DOHH2 (cell line): ENCODE data around the gene SLIT2.

Source experiments
- H3F3A ChIP-seq: fragments of 200-600 bp; sonication (generic), shearing (Covaris generic); 2 replicates; pipeline ENCODE4 v1.6.0; 2016; ENCODE audit warnings: antibody characterized with exemption, mild to moderate bottlenecking; ENCODE audit not compliant: control insufficient read depth, insufficient read depth
- H3K27ac ChIP-seq: fragments of 200-600 bp; sonication (generic); 2 replicates; pipeline ENCODE4 v1.5.1; 2014; ENCODE audit warnings: low read depth, mild to moderate bottlenecking, low read length, moderate library complexity
- H3K27me3 ChIP-seq: fragments of 200-600 bp; sonication (generic); 2 replicates; pipeline ENCODE4 v1.6.1; 2014; ENCODE audit warnings: mild to moderate bottlenecking, low read length, mixed read lengths; ENCODE audit not compliant: control insufficient read depth
- H3K36me3 ChIP-seq: fragments of 200-600 bp; sonication (generic); 2 replicates; pipeline ENCODE4 v1.6.1; 2014; ENCODE audit warnings: mild to moderate bottlenecking, low read length, moderate library complexity, mixed read lengths; ENCODE audit not compliant: control insufficient read depth
- H3K4me1 ChIP-seq: fragments of 200-600 bp; sonication (generic); 2 replicates; pipeline ENCODE4 v1.6.1; 2014; ENCODE audit warnings: mild to moderate bottlenecking, low read length, mixed read lengths; ENCODE audit not compliant: control insufficient read depth
- H3K4me2 ChIP-seq: fragments of 200-600 bp; sonication (generic); 2 replicates; pipeline ENCODE4 v1.6.0; 2014; ENCODE audit warnings: mild to moderate bottlenecking, low read length, moderate library complexity
- H3K4me3 ChIP-seq: fragments of 200-600 bp; sonication (generic); 2 replicates; pipeline ENCODE4 v1.5.1; 2014; ENCODE audit warnings: mild to moderate bottlenecking, low read length, mixed read lengths
- H3K79me2 ChIP-seq: fragments of 200-600 bp; sonication (generic); 2 replicates; pipeline ENCODE4 v1.6.1; 2014; ENCODE audit warnings: mild to moderate bottlenecking, low read length, mixed read lengths; ENCODE audit not compliant: control insufficient read depth
- H3K9me2 ChIP-seq: fragments of 200-600 bp; sonication (generic); replicated peaks from 2 replicates; pipeline ENCODE4 v1.6.1; 2014; ENCODE audit warnings: mild to moderate bottlenecking, low read length, mixed read lengths; ENCODE audit not compliant: control insufficient read depth
- H3K9me3 ChIP-seq: fragments of 200-600 bp; sonication (generic); 2 replicates; pipeline ENCODE4 v1.6.1; 2014; ENCODE audit warnings: antibody characterized with exemption, low read length, mixed read lengths; ENCODE audit not compliant: control insufficient read depth, insufficient read depth
- H4K20me1 ChIP-seq: fragments of 200-600 bp; sonication (generic); 2 replicates; pipeline ENCODE4 v1.6.0; 2014; ENCODE audit warnings: low read depth, mild to moderate bottlenecking, antibody characterized with exemption, low read length, moderate library complexity; ENCODE audit not compliant: control insufficient read depth, insufficient read depth
- CTCF ChIP-seq: fragments of 200-600 bp; sonication (generic); IDR thresholded peaks from one replicate; pipeline ENCODE4 v1.5.1; 2014; ENCODE audit warnings: antibody characterized with exemption, mild to moderate bottlenecking, low read depth, low read length; ENCODE audit not compliant: poor library complexity, severe bottlenecking
- EZH2phosphoT487 ChIP-seq: fragments of 200-600 bp; sonication (generic); IDR thresholded peaks from 2 replicates; pipeline ENCODE4 v1.6.1; 2017; ENCODE audit warnings: borderline replicate concordance, mild to moderate bottlenecking, antibody characterized with exemption, low read length, moderate library complexity, mixed read lengths

The SLIT2 gene

DNA sequence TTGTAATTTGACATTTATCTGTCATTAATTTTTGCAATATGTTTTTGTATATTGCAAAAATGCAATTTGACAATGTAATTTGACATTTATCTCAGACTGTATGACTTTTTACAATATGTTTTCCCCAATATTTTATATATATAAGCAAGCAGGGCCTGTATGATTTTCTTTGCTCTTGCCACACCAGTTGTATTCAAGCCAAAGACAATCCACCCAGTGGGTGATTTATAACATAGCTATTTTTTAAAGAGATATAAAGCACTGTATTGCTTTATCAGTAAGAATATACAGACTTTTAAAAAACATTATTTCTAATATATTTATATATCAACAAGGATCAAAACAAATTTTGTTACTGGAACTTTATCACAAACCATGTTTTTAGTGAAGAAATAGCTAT lies 47.3 kb downstream of the SLIT2 start:
- Histone ChIP-seq H3K4me1 (no peaks in the 10 kb centered on the region), H3K4me2 (no peak overlapping the region), H4K20me1 (no peaks in the 10 kb centered on the region), H3K27ac (no peak overlapping the region), H3K9me2 (no peaks in the 10 kb centered on the region), H3K27me3 (no peaks in the 10 kb centered on the region), H3K4me3 (no peak overlapping the region), H3F3A (no peaks in the 10 kb centered on the region), H3K36me3 (no peaks in the 10 kb centered on the region), H3K79me2 (no peaks in the 10 kb centered on the region), H3K9me3 (no peaks in the 10 kb centered on the region)
- no peak for TF ChIP-seq CTCF
- TF ChIP-seq EZH2phosphoT487: no peak

DNA sequence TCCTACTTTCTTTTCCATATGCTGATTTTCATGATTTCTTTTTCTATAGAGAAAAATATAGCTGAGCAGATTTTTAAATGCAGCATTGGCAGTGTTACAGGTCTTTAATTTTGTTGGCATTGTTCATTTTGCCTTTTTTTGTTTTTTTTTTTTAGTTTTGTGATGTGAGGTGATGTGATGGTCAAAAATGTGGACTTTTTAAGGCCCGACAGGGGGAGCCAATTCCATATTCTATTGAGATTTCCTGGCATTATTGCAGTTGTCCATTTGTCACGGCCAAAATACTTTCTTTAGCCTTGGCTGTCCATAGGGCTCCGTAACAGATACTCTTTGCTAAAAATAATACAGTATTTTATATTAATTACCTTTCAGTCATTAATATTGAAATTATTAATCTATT lies 47.8 kb downstream of the SLIT2 start:
- Histone ChIP-seq H3K27ac (no peak overlapping the region), H3K4me3 (no peak overlapping the region), H3K9me3 (no peaks in the 10 kb centered on the region), H3K9me2 (no peaks in the 10 kb centered on the region), H3K36me3 (no peaks in the 10 kb centered on the region), H4K20me1 (no peaks in the 10 kb centered on the region), H3K4me1 (no peaks in the 10 kb centered on the region), H3F3A (no peaks in the 10 kb centered on the region), H3K4me2 (no peak overlapping the region), H3K27me3 (no peaks in the 10 kb centered on the region), H3K79me2 (no peaks in the 10 kb centered on the region)
- TF ChIP-seq CTCF: no peak
- TF ChIP-seq EZH2phosphoT487: no peak

DNA sequence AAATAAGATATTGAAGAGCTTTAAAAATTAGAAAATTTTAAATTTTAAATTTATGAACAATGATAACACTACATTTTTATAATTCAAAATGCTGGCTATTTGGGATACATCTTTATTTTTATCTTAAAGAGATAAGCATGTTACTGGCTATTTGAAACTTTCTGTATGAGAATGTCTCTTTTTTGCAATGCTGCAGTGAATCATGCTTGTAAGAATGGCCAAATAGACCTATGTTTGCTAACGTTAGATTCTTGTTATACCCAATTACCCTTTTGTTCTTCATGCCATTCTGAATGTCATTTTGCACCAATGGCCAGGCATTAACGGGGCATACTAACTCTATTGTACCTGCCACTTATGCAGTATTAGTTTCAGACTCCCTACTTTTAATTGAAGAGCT lies 49.5 kb downstream of the SLIT2 start:
- H3K79me2 ChIP-seq: no peaks in the 10 kb centered on the region
- H4K20me1 ChIP-seq: no peaks in the 10 kb centered on the region
- no peaks in the 10 kb centered on the region for H3K4me1 ChIP-seq
- no peaks in the 10 kb centered on the region for H3K27me3 ChIP-seq
- H3K36me3 ChIP-seq: no peaks in the 10 kb centered on the region
- H3K9me3 ChIP-seq: no peaks in the 10 kb centered on the region
- H3K9me2 ChIP-seq: no peaks in the 10 kb centered on the region
- no peak overlapping the region for H3K4me2 ChIP-seq
- no peak overlapping the region for H3K27ac ChIP-seq
- no peaks in the 10 kb centered on the region for H3F3A ChIP-seq
- TF ChIP-seq EZH2phosphoT487 (no peak), CTCF (no peak)
- no peak overlapping the region for H3K4me3 ChIP-seq
